ENCODE measurements around the gene MAN1A1.

Gene MAN1A1

DNA sequence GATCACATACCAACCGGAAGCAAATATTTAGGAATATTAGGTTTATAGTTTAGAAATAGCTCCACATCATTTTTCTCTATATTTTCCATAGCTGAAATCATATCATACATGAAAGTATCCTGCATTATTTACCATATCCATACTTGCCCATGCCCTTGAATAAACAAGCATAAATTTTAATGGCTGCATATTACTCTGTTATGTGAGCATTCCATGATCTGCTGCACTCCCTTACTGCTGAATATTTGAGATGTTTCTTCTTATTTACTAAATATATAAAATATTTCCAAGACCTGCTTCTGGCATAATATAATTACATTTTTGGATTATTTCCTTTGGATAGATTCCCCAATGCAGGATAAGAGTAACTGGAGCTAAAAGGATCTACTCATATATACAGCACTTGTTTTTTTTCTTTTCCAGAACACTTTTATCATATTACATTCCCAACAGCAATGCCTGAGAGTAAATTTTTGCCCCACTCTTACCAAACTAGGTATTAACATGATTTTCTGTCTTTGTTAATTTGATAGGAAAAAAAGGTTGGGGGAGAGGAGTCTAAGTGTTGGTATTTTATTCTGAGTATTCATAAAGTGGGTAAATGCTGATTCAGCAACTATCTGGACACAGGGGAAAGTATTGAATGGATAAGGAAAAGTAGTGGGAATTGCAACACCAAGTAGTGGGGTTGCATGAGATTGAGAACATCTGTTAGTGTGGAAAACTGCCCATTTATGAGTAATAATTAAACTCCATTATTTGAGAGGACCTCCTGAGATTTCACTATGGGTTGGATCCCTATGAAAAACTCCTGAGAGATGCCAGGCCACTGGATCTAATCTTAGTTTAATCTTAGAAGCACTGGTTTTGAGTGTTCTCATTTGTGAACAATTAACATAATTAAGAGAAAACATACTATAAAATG, 76.0 kb downstream of the MAN1A1 start:
- no peak for DNase-seq (ENCODE audit: low spot score)
- in situ Hi-C loops (cut with MboI; ENCODE audit: low pct_unique_long_range_greater_than_20kb, low sequenced_read_pairs, unreplicated experiment), result no loop called here
- no peak for TF ChIP-seq CTCF (IDR thresholded peaks at IDR 0.05; ENCODE audit: extremely low read depth, insufficient read depth, missing control alignments)

DNA sequence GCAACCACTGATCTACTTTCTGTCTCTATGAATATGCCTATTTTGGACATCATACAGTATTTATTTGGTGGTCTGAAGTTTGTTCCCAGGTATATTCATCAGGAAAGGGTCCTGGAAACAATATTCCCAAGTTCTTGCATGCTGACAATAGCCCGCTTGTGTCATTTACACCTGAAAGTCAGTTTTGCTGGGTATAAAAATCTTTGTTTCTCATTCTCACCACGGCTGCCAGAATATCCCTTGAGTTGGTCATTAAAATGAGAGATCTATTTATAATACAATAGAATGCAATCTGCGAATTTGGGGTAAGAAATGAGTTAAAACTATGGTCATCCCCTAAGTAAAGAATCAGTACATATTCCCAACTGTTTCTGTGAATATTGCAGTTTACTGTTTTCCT, 79.0 kb downstream of the MAN1A1 start:
- no peak for TF ChIP-seq CTCF (IDR thresholded peaks at IDR 0.05; ENCODE audit: extremely low read depth, insufficient read depth, missing control alignments)
- in situ Hi-C loops (cut with MboI; ENCODE audit: low pct_unique_long_range_greater_than_20kb, low sequenced_read_pairs, unreplicated experiment), result no loop called here
- no peak for DNase-seq (ENCODE audit: low spot score)

DNA sequence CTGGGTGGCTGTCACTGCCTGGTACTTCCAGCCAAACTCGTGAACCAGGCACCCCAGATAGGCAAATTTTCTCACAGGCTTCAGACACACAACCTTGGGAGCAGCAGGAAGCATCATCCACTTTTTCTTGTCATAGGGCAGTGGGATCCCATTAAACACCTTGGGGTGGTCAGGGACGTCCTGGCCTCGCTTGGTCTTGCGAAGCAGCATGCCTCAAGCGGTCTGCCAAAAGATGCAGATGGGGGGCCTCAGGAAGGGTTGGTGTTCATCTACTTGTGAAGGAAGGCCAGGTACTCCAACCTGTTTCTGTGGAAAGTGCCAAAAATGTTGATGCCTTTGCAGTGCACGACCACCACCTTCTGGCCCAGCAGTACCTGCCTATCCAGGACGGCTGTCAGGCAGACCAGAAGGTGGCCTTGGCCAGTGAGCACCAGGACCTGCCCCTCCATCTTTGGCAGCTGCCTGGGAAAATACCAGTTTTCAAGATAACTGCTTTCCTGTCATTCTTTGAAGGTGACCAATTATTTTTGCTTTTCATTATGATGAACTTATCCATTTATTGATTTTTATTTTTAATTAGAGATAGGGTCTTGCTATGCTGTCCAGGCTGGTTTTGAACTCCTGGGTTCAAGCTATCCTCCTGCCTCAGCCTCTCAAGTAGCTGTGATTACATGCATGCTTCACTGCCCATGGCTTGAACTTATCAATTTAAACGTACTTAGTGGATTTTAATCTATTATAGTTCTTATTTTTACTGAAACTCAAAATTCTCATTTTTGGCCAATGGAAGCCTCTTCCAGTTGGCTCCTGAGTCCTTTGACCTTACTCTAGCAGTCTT, 80.1 kb downstream of the MAN1A1 start:
- in situ Hi-C loops (cut with MboI; ENCODE audit: low pct_unique_long_range_greater_than_20kb, low sequenced_read_pairs, unreplicated experiment), result no loop called here
- DNase-seq (ENCODE audit: low spot score), result no peak
- no peak for TF ChIP-seq CTCF (IDR thresholded peaks at IDR 0.05; ENCODE audit: extremely low read depth, insufficient read depth, missing control alignments)

DNA sequence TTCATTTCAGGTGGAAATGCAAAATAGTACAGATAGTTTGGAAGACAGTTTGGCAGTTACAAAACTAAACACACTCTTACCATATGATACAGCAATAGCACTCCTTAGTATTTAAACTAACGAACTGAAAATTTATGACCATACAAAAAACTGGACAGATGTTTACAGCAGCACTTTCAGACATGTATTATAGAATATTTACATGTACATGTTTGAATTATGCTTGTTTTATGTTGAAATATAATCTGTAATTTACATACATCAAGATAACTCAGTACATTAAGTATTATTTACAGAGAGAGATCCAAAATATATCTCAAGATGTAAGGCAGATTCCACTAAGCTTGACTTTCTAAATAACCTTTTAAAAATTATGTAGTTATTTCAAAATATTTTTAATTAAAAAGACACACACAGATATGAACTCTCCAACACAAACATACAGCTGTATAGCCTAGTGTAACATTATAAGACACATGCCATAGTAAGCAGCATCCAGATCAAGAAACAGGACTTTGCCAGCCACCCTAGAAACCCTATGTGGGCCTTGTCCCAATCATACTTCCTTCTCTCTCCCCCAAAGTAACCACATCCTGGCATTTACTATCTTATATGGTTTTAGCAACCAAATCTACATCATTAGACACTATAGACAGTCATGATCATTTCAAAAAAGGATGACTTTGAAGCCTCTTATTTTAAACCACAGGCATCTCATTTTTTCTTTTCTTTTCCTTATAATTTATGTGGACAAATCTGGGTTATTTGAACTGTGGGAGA, 82.2 kb downstream of the MAN1A1 start:
- no peak for TF ChIP-seq CTCF (IDR thresholded peaks at IDR 0.05; ENCODE audit: extremely low read depth, insufficient read depth, missing control alignments)
- DNase-seq (ENCODE audit: low spot score), result no peak
- in situ Hi-C loops (cut with MboI; ENCODE audit: low pct_unique_long_range_greater_than_20kb, low sequenced_read_pairs, unreplicated experiment), result no loop called here

- no peak for DNase-seq (ENCODE audit: low spot score)
- no peak for TF ChIP-seq CTCF (IDR thresholded peaks at IDR 0.05; ENCODE audit: extremely low read depth, insufficient read depth, missing control alignments)
- in situ Hi-C loops (cut with MboI; ENCODE audit: low pct_unique_long_range_greater_than_20kb, low sequenced_read_pairs, unreplicated experiment), result no loop called here
Observed at GRCh38 chr6:119264854-119265397, 84.6 kb downstream of the MAN1A1 start.

GRCh38 chr6:119262612-119263011, 86.9 kb downstream of the MAN1A1 start:
- no peak for TF ChIP-seq CTCF (IDR thresholded peaks at IDR 0.05; ENCODE audit: extremely low read depth, insufficient read depth, missing control alignments)
- DNase-seq (ENCODE audit: low spot score), result no peak
- in situ Hi-C loops (cut with MboI; ENCODE audit: low pct_unique_long_range_greater_than_20kb, low sequenced_read_pairs, unreplicated experiment), result no loop called here
